GM21786 (cell line): ENCODE results near the gene FAM229A.
A peak's percentile ranks its signal among the peaks of the same experiment; 100 is the strongest.
"Not testable (repeated sequence)": the region's sequence is repeated elsewhere in the genome, so short reads cannot be mapped to it uniquely, and the experiment has no call there.

Experiments used
- ATAC-seq: cut with Tn5 transposase; IDR thresholded peaks from one replicate; pipeline ENCODE4 v1.9.1; 2021; ENCODE audit not compliant: unreplicated experiment

FAM229A gene

DNA sequence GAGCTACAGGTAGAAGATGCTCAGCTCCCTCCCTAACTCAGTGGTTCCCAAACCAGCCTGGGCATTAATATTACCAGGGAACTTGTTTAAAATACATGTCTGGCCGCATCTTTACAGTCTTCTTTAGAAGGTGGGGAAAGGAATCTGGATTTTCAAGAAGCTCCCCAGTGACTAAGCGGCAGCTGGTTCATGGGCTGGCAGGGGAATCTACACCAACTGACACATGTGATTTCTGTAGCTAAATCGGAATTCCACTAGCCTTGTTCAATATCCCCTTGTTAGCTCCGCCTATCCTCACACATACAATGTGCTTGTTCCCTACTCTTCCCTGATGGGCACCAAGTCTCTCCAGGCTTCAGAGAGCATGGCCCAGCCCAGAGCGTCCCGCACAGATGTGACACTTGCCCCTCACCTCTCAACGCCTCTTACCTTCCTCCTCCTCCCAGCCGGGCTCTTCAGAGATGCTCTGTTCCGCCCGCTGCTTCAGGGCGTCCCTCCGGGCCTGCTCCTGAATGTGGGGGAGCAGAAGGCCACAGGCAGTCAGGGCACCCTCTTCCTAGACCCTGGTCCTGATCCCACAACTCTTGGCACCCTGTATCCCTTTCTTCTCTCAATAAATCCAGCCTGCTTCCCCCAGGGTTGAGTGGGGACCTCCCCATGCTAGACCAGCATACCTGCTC lies 15.4 kb upstream of the FAM229A start:
- no peak for ATAC-seq

- no peak for ATAC-seq
These were observed 13.9 kb upstream of the FAM229A start for GRCh38 chr1:32376199-32376598.

DNA sequence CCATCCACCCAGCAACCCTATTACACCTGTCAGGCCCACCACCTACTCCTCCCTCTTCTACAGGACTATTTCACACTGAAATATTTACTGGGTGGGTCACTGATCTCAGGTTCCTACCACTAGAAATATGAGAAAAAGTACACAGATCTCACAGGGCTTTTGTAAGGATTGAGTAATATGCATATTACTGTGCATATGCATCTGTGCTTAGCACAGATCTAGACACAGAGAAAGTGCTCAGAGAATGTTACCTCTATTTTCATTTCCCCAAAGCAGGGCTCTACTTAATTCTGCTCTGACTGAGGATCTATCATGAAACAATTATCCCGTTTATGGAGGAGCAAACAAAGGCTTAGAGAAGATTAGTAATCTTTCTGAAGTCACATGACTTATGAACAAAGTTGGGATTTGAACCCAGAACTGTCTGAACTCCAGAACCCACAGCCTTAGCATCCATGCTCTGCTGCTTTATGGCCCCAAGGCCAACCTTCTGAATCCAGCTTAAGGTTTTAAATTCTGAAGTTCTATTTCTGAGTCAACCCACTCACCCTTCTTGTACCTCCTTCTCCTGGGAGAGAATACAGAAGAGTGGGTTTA lies 11.8 kb upstream of the FAM229A start:
- no peak for ATAC-seq

DNA sequence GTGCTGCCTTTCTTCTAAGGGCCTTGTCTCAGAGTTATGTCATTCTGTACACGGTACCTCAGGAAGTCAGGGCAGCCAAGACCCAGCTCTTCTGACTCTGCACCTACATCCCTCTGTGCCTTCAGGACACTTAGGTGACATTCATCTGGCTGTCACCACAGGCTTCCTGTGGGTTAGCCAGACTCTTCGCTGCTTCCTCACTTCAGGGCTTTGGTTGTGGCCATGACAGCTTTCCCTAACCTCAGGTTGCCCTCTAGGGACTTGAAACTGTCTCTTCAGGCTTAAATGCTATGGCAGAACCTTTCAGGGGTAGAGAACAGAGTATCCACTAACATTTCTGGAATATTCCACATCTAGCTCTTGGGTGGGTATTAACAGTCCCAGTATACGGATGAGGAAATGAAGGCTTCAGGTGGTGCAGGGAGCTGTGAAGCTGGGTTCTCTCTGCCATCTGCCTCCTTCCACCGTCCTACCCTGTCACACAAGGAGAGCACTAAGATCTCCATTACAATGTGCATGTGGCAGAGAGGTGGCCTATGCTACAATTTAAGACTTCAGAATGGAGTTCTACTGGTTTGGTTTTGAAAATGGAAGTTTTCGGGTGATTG lies 10.0 kb upstream of the FAM229A start:
- ATAC-seq, result no peak

- ATAC-seq, result no peak
These were observed 5.8 kb upstream of the FAM229A start for GRCh38 chr1:32367912-32368635.

- no peak for ATAC-seq
These were observed 3.2 kb upstream of the FAM229A start for GRCh38 chr1:32365445-32365844.

DNA sequence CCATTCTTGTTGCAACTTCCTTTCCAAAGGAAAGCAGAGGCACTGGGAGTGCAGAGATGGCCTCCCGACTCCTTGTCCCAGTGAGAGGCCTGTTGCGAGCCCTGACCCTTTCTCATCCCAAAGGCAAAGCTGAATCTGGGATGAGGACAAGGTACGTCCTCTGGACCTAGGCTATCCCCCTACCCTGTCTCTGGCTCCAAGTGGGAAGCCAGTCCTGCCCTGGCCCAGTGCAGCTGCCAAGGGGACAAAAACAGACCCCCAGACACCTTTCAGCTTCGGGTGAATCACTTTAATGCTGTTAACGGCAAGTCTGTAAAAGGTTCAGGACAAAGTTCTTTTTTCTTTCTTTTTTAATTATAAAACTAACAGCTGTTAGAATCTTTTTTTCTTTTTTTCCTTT lies 2.6 kb upstream of the FAM229A start:
- no peak for ATAC-seq

GRCh38 chr1:32363713-32364112 lies 1.4 kb upstream of the FAM229A start:
- no peak for ATAC-seq

DNA sequence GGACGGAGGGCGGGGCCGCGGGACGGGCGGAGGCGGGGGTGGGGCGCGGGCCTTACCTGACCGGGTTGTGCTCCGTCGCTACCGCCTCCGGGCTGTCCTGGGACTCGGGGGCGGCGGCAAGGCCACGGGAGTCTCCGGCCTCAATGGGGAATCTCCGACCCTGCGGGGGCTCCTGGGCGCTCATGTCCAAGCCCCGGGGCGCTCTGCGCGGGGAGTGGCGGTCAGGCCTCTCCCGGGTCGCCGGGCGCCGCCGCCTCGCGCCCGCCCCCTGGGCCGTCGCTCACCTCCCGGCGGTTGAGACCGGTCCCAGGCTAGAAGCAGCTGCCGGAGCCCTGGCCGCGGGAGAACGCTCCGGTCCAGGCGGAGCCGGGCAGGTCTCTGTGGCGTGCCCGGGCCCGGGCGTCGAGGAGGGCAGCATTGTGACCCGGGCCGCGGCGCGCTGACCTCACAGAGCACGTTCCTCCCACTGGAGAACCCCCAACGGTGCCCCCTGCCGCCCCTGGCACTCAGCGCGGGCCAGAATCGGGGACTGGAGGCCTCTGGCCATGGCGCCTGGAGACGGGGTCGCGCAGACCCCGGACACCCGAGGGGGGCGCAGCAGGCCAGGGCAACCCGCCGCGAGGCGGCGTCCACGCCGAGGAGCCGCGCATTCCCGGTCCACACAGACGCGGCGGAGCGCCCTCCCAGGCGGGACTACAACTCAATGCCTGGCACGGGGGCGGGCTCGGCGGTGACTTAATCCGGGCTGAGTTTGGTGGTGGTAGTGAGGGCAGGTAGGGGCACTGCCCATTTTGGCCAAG lies 411 bp downstream of the FAM229A start:
- no peak for ATAC-seq

GRCh38 chr1:32361308-32361673 lies 994 bp downstream of the FAM229A start:
- ATAC-seq, result no peak

DNA sequence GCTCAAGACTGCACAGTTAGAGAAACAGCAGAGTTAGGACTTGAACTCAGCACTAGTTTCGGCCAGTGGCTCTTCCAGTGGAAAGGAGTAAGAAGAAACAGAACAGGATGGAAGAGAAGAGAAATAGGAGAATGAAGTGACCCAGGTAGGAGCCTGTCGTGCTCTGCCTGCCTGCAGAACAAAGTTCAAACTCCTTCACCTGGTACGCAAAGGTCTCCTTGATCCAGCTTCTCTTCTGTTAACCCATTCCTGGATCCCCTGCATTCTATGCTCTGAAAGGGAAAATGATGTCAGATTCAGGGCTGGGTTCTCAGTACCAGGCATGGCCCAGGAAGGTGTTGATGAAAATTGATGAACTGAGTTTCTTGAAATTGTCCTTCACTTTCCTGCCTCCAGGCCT lies 3.9 kb downstream of the FAM229A start:
- no peak for ATAC-seq

DNA sequence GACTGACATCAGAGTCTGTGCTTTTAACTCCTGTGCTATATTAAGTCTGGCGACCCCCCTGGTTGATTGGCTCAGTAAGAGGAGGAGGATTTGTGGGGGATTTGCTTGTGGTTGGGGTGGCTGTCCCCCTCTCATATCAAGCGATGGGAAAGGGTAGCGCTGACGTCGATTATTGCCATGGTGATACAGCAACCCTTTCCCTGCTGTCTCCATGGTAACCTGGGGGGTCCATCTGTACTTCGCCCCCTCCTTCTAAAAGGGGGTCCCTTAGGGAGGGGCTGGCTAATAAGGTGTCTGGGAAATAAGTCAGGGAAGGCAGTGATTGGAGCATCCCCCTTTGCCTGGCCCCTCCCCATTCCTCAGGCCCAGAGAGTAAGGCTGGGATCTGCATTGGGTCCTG lies 4.7 kb downstream of the FAM229A start:
- no peak for ATAC-seq

- no peak for ATAC-seq
These were observed 5.8 kb downstream of the FAM229A start for GRCh38 chr1:32356478-32356877.

GRCh38 chr1:32355778-32356177 lies 6.5 kb downstream of the FAM229A start:
- not testable (repeated sequence) for ATAC-seq

DNA sequence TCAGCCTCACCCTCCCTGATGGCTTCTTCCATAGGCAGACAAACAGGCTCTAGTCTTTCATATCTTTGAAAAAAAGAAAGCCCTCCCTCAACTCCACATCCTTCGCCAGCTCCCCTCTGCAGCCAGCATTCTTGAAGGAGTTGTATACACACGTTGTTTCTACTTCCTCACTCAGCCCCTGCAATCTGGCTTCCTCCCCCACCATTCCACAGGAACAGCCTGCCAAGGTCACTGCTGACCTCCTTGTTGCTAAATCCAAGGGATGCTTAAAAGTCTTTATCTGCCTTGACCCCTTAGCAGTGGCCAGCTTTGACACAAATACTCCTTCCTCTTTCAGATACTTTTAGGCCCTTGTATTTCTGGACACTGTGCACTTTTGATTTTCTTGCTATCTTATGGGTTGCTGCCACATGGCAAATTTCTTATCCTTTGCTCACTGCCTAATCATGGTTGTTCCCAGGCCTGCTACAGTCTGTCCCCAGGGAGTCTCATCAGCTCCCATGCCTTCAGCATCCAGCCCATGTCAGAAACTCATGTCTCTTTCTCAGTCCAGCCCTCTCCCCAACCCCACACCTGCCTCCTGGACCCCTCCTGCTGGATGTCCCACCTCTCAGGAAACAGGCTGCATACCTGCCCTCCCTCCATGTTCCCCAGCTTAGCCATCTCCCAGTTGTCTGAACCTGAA lies 8.3 kb downstream of the FAM229A start:
- ATAC-seq, result no peak

- ATAC-seq, result no peak
These were observed 8.9 kb downstream of the FAM229A start for GRCh38 chr1:32353431-32353830.

DNA sequence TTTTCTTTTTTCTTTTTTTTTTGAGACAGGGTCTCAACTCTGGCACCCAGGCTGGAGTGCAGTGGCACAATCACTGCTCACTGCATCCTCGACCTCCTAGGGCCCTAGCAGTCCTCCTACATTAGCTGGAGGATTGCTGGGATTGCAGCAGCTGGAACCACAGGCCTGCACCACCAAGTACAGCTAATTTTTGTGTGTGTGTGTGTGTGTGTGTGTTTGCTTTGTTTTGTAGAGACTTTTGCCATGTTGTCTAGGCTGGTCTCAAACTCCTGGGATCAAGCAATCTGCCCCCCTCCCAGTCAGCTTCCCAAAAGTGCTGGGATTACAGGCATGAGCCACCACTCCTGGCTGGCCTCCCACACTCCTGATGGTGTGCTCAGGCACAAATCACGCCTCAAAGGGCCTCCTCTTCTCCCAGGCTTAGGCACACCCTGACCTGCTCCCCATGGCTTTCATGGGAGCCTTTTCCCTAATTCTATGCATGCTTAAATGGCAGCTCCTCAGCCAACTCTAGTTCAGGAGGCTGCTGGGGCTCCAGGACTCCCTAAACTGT lies 9.4 kb downstream of the FAM229A start:
- ATAC-seq, result no peak

- ATAC-seq, result no peak
These were observed 10.0 kb downstream of the FAM229A start for GRCh38 chr1:32352239-32352745.

DNA sequence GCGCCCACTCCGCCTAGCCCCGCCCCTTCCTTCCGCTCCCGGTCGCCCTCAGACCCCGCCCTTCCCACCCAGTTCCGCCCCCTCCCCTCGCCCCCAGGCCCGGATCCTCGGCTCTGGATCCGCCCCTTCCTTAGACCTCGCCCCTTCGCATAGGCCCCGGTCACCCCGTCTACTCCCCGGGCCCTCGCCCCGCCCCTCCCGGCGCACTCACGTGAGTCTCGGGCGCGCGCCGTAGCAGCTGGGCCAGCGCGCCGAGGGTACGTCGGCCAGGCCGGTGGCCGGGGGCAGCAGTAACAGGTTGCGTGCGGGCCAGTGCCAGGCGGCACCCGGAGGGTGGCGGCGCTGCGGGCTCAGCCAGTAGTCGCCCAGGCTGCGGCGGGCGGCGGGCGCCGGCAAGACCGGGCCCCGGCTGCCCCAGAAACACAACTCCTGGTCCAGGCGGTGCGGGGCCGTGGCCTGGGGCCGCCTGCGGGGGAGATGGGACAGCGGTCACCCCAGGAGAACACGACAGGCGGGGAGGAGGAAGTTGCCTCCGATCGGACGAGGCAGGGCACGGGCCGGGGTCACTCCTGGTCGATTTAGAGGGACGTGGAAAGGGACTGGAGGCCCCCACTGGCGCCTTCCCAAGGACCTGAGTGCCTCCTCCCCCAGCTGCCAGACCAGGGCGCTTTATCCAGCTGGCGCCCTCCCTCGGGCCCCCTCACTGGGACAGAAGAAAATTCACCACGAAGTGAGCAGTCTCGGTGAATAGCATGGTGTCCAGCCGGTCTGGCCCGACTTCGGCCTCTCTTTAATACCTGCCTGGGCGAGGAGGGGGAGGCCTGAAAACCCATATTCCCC lies 10.7 kb downstream of the FAM229A start:
- peak; percentile 81 for ATAC-seq
